NOMO-1 treated with dmso at 0.1 percent for 144 hours (cell line): ENCODE results near the gene FBXL15.
A peak's percentile ranks its signal among the peaks of the same experiment; 100 is the strongest.
"Not testable (repeated sequence)": the region's sequence is repeated elsewhere in the genome, so short reads cannot be mapped to it uniquely, and the experiment has no call there.

Experiments
- DNase-seq: peaks from one replicate; lab custom pipeline; 2025; ENCODE audit not compliant: unreplicated experiment; lab: John Stamatoyannopoulos, UW

Gene FBXL15

GRCh38 chr10:102452672-102453340, 32.2 kb downstream of the FBXL15 start:
- DNase-seq, result peak; percentile 62

DNA sequence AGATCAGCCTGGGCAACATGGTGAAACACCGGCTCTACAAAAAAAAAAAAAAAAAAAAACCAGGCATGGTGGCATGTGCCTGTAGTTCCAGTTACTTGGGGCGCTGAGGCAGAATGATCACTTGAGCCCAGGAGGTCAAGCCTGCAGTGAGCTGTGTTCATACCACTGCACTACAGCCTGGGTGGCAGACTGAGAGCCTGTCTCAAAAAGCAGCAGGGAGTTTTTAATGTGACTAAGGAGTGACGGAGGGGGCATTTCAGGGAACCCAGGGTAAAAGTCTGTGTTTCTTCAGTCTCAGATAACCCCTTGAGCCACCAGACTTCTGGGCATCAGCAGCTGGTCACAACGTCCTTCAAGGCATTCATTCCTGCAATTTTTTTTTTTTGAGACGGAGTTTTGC, 32.9 kb downstream of the FBXL15 start:
- DNase-seq, result no peak

- DNase-seq, result not testable (repeated sequence)
These were observed 34.2 kb downstream of the FBXL15 start for GRCh38 chr10:102454662-102455487.

DNA sequence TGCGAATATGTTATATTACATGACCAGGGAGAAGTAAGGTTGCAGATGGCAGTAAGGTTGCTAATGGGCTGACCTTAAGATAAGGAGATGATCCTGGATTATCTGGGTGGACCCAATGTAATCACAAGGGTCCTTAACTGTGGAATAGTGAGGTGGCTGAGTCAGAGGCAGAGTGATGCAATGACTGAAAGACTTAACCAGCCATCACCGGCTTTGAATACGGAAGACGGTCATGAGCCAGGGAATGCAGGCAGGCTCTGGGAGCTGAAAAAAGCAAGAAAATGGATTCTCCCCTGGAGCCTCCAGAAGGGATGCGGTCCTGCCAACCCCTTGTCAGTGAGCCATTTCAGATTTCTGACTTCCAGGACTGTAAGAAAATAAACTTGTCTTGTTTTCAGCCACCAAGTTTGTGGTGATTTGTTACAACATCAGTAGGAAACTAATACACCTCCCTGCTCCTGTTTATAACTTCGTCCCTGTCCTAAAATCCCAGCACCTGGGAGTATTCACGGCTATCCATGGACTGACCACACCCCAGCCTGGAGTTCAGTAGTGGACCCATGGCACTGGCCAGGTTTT, 35.3 kb downstream of the FBXL15 start:
- no peak for DNase-seq

DNA sequence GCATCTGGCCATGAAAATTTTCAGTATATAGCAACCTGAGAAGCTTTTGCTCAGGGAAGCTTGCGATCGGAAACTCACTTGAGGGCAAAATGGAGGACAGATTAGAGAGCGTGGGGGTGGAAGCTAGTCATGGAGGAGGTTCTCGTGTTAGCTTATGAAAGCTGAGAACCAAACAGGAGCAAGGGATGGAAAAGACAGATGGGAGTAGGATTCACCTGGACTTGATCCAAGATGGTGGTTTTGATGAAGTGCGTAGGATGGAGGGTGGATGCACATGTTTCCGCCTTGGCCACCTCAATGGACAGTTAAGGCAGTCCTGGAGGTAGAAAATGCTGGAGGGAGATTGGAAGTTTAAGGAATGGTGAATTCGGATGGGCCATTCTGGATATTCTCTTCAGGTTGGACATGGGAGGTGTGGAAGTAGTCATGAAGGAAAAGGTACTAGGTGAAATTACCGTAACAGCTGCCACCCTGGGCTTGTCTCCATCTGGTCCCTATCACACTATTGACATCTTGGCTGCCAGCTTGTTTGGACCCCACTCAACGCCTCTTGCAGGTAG, 37.0 kb downstream of the FBXL15 start:
- no peak for DNase-seq

DNA sequence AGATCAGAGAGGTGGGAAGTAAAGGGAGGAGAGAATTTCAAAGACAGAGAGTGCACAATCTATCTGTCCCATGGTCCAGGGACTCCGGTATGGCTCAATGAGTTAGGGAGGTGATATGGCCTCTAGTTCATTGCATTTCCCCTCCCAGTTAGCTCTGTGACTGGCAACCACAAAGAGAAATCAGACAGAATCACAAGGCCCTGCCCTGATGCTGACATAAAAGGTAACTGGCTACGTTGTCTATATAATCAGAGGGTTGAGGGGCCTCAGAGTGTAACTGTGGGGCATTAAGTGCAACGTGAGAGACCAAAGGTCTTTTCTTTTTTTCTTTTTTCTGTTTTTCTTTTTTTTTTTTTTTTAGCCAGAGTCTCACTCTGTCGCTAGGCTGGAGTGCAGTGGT, 38.0 kb downstream of the FBXL15 start:
- DNase-seq, result no peak

GRCh38 chr10:102460836-102461186, 40.2 kb downstream of the FBXL15 start:
- no peak for DNase-seq

DNA sequence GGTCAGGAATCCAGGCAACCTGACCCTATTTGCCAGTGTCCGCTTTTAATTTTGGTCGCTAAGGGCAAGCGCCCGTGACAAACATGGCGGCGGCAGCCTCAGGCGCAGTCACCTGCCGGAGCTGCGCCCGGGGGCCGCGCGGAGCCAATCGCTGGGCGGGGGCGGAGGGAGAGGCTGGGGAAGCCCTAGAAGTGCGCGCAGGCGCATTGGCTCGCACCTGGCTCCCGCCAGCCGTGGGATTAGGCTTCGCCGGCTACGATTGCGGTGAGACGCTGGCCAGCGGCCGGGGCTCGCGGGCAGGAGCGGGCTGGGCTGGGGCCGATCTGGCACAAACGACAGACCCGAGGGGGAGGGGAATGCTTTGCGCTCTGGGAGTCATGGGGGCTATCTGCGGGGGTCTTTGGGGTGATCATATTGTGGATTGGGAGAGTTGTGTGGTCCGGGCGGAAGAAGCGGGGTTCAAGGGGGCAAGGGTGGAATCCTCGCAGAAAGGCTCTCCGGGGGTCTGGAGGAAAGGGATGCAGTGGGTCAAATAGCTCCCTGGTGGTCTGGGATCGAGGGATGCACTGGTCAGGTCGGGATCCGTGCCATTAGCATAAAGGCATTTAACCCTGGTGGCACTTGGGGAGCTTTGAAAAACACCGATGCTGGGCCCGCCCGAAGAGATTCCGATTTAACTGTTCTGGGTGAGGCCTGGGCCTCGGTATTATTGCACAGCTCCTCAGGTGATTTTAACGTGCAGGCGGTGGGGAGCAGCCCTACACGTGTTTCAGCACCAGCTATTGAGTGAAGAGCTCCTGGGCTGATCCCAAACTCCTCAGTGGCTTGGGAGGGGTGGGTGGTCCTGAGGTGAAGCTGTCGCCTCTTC, 40.8 kb downstream of the FBXL15 start:
- DNase-seq, result peak; percentile 86

- no peak for DNase-seq
These were observed 41.9 kb downstream of the FBXL15 start for GRCh38 chr10:102462512-102463054.

DNA sequence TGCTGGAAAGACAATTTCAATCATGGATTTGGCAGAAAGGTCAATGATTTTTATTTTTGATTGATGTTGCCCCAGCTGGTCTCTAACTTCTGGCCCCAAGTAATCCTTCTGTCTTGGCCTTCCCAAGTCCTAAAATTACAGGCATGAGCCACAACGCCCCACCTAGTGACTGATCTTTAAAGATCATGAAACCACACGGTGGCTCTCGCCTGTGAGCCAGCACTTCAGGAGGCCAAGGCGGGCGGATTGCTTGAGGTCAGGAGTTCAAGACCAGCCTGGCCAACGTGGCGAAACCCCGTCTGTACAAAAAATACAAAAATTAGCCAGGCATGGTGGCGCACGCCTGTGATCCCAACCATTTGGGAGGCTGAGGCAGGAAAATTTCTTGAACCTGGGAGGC, 43.3 kb downstream of the FBXL15 start:
- DNase-seq, result no peak

DNA sequence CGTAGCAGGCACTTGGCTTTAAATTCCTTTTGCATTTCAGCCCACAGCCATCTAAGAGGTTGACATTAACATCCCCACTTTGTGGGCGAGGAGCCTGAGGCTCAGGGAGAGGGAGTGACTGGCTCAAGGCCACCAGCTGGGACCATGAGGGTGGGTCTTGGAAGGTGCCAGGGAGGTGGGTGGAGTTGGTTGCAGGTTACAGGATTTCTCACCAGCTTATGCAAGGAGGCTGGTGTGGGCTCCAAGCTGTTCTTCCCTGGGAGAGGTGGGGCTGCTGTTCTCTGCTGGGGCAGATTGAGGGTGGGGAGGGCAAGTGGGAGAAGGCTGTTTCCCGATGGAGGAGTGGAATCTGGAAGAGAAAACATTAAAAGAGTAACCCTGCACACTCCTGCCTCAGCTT, 44.8 kb downstream of the FBXL15 start:
- no peak for DNase-seq

GRCh38 chr10:102467318-102467717, 46.7 kb downstream of the FBXL15 start:
- DNase-seq, result no peak

- peak; percentile 88 for DNase-seq
These were observed 47.4 kb downstream of the FBXL15 start for GRCh38 chr10:102467971-102468438.

DNA sequence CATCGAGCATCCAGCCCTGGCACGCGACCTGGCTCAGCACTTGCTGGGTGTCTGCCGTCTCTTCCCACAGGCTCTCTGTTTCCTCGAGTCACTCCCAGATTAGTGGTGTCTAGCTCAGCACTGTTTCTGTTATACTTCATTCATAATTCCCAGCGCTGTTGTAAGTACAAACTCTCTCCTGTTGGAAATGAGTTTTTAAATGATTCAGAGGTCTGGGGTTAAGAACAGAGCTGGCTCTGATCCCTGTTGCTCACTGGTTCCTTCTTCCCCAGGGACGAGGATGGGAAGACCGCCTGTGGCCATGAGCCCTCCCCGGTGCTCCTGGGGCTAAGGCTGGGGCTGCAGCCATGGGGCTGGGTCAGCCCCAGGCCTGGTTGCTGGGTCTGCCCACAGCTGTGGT, 48.0 kb downstream of the FBXL15 start:
- no peak for DNase-seq

DNA sequence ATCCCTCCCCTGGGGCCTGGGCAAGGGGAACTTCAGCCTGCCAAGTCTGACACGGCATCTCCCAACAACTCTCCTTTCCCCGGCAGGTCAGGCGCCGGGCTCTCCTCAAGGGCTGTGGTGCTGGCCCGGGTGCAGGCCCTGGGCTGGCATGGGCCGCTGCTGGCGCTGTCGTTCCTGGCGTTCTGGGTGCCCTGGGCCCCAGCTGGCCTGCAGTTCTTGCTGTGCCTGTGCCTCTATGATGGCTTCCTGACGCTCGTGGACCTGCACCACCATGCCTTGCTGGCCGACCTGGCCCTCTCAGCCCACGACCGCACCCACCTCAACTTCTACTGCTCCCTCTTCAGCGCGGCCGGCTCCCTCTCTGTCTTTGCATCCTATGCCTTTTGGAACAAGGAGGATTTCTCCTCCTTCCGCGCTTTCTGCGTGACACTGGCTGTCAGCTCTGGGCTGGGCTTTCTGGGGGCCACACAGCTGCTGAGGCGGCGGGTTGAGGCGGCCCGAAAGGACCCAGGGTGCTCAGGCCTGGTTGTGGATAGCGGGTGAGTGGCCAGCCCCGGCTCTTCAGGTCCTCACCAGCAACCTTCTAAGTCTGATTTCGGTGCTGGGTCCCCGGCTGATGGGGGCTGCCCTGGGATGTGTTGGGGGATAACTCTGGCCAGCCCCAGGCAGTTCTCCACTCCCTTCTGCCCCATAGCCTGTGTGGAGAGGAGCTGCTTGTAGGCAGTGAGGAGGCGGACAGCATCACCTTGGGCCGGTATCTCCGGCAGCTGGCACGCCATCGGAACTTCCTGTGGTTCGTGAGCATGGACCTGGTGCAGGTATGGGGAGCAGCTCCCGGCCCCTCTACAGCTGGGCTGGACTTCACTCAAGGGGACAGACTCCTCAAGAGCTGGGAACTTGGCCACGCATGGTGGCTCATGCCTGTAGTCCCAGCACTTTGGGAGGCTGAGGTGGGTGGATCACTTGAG, 50.2 kb downstream of the FBXL15 start:
- no peak for DNase-seq
